C4-2B (cell line): ENCODE results near the gene SPEM1.

Experiments
- CTCF ChIP-seq: fragments of 450-650 bp; conservative IDR thresholded peaks from 2 replicates; pipeline ENCODE4 v1.5.1; 2017; ENCODE audit warnings: mild to moderate bottlenecking
- ZFX ChIP-seq: fragments of 450-650 bp; IDR thresholded peaks from 2 replicates; pipeline ENCODE4 v1.6.1; 2017

- TF ChIP-seq CTCF: no peak
- no peak for TF ChIP-seq ZFX
These were observed 18.7 kb downstream of the SPEM1 start for GRCh38 chr17:7438656-7439460.
